Left kidney (tissue), 8 donors: ENCODE data around the gene RPGR. TPM values are rescaled to one million over a fixed set of nuclear protein-coding genes. Genes with fewer than 3 reads are reported as not detected.

Source experiments
- DNase-seq: peaks from one replicate; pipeline ENCODE4 v3.0.0-alpha.2; 2013
- long read RNA-seq, 8 donors: transcript quantifications; one replicate each; lab custom pipeline, GENCODE V29; 2026
- polyA plus RNA-seq: library from polyadenylated mRNA; unstranded; fragments of 120-200 nt; gene quantifications from one replicate; pipeline ENCODE4 v1.2.1, GENCODE V29; 2013; ENCODE audit not compliant: insufficient read length

RPGR gene, protein sequence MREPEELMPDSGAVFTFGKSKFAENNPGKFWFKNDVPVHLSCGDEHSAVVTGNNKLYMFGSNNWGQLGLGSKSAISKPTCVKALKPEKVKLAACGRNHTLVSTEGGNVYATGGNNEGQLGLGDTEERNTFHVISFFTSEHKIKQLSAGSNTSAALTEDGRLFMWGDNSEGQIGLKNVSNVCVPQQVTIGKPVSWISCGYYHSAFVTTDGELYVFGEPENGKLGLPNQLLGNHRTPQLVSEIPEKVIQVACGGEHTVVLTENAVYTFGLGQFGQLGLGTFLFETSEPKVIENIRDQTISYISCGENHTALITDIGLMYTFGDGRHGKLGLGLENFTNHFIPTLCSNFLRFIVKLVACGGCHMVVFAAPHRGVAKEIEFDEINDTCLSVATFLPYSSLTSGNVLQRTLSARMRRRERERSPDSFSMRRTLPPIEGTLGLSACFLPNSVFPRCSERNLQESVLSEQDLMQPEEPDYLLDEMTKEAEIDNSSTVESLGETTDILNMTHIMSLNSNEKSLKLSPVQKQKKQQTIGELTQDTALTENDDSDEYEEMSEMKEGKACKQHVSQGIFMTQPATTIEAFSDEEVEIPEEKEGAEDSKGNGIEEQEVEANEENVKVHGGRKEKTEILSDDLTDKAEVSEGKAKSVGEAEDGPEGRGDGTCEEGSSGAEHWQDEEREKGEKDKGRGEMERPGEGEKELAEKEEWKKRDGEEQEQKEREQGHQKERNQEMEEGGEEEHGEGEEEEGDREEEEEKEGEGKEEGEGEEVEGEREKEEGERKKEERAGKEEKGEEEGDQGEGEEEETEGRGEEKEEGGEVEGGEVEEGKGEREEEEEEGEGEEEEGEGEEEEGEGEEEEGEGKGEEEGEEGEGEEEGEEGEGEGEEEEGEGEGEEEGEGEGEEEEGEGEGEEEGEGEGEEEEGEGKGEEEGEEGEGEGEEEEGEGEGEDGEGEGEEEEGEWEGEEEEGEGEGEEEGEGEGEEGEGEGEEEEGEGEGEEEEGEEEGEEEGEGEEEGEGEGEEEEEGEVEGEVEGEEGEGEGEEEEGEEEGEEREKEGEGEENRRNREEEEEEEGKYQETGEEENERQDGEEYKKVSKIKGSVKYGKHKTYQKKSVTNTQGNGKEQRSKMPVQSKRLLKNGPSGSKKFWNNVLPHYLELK
- polyA plus RNA-seq, result 27.2 TPM
- long read RNA-seq, donor 1, result 0 reads
- long read RNA-seq, donor 2, result 0 reads
- long read RNA-seq, donor 3, partial matches to known transcripts, result 0 of 2 reads
- long read RNA-seq, donor 3, other reads (novel, unspliced or antisense), result 0 of 2 reads
- long read RNA-seq, donor 4, result 0 reads
- long read RNA-seq, donor 5, partial matches to known transcripts, result 0 of 3 reads
- long read RNA-seq, donor 5, other reads (novel, unspliced or antisense), result 0 of 3 reads
- long read RNA-seq, donor 6, partial matches to known transcripts, result 0 of 1 reads
- long read RNA-seq, donor 6, other reads (novel, unspliced or antisense), result 0 of 1 reads
- long read RNA-seq, donor 7, partial matches to known transcripts, result 0 of 5 reads
- long read RNA-seq, donor 7, other reads (novel, unspliced or antisense), result 0 of 5 reads
- long read RNA-seq, donor 8, result 0 reads

DNA sequence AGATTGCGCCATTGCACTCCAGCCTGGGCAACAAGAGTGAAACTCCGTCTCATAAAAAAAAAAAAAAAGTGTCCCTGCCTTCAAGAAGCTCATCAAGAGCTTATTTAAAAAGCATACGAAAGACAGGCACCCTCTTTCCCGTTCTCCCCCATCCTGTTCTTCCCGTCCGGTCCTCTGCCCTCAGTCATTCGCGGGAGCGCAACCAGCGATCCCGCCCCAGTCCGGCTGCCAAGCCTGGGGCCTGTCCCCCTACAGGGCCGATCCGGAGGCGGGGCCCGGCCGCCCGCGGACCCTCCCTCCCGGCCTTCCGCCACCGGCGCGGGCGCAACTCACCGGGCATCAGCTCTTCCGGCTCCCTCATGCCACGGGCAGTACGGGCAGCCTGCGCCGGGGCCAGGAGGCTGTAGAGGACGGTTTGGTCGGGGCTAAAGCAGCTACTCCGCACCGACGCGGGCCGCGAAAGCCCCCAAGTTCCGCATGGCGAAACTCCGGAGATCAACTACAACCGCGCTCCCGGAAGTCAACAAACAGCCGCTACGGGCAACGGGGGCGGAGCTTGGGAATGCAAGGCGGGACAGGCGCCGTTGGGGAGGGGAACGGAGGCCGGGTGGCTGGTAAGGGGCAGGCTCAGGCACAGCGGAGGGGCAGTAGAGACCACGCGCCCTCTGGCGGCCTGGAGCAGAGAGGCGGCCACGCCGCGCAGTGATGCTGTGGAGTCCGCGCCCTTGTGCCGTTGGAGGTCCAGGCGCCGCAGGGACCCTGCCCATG, at the start of gene RPGR:
TSS of gene RPGR (minus strand) at position 503 of the 768 bp plus-strand sequence. CDS start at position 361, 142 bp downstream.
- DNase-seq, result peak; percentile 91

DNA sequence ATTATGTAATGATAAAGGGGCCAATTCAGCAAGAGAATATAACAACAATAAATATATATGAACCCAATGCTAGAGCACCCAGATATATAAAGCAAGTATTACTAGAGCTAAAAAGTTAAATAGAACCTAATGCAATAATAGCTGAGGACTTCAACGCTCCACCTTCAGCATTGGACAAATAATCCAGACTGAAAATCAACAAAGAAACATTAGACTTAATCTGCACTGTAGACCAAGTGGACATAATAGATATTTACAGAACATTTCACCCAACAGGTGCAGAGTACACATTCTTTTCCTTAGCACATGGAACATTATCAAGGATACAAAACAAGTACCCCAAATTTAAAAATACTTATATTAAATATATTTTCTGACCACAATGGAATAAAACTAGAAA, 49.4 kb upstream of the RPGR start:
- no peak for DNase-seq

- peak; percentile 6 for DNase-seq
Measured at GRCh38 chrX:38375891-38376290, 48.6 kb upstream of the RPGR start.

DNA sequence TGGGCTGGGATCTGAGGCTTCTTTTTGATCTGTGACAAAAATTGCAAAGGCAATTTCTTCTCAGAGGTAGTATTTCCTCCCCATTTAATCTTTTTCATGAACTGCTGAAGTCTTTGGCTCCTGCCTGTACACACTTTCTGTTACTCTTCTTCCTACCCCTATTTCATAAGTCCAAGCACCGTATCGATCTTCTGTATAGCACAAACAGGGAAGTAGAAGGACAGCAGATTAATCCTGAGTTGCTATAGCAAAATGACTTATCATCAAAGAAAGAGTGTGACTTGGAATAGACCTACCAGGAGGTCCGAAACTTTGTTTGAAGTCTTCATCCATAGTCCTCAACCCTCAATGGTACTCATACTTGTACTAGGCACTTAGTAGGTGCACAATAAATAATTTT, 47.1 kb upstream of the RPGR start:
- DNase-seq, result no peak

DNA sequence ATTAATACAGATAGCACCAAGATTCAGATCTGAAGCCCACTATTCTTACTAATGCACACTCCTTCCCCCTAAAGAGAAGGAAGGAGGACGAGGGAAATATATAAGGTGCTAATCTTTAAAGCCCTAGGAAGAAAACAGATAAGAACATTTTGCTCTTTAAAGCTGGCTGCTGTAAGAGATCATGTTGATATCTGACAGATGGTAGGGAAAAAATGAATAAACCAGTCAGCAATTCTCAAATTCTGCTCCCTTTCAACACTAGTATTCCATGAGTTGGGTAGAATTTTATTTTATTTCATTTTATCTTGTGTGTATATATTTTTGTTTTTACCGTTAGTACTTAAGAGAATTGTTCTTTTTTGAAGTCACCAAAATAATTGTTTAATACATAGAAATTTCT, 44.3 kb upstream of the RPGR start:
- DNase-seq, result no peak

DNA sequence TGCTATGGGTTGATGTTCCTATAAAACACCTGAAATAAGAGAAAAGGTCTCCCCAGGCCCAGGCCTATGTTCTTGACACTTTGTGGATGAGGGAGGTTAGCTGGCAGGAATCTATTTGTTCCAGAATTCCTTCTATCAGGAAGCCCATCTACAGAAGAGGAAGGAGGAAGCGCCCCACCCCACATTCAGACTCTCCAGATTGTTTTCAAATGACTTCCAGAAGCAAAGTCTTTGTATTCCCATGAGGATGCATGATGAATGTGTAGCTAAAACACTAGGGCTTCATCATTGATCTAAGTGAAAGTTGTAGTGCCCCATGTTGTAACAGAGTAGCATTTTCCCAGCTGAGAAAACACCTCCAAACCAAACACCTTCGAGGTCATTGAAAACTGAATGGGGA, 41.5 kb upstream of the RPGR start:
- no peak for DNase-seq

DNA sequence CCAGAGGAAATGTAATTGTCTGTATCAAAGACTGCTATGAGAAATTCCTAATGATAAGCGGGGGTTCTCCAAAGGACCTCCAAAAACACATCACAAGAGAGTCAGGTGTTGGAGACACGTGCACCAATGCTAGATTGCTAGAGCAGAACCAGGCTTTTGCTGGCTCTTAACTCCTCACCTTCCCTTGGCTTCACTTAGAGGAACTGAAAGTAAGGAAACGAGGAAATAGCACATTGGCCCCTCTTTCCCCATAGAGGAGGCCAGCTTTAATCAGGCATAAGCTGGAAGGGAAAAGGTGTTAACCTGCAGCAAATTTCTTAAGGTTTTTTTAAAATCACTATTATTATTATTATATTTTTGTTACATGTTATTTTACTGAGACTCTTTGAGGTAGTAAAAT, 38.6 kb upstream of the RPGR start:
- DNase-seq, result no peak

- no peak for DNase-seq
Measured at GRCh38 chrX:38363046-38363445, 35.7 kb upstream of the RPGR start.

GRCh38 chrX:38357747-38358673, 30.7 kb upstream of the RPGR start:
- no peak for DNase-seq

DNA sequence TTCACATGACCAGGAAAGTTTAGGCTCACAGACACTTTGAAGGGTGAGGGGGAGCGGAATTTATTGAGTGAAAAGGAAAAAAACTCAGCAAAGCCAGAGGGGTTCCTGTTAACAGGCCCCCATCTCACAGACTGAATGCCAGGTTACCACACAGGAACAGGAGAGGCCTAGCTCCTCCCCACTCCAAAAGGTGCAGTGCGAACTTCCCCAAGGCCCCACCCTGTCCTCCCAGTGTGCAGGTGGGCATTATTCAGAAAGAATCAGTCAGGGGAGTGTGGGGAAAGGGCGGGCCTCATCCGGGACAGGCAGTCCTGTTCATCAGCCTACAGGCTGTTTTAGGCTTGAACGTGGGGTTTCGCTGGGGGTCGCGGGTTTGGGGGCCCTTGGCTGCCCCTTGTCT, 29.1 kb upstream of the RPGR start:
- DNase-seq, result no peak

- no peak for DNase-seq
Measured at GRCh38 chrX:38352362-38352761, 25.1 kb upstream of the RPGR start, which contains the start of gene OTC. OTC (plus strand) TSS chrX:38352604; CDS start chrX:38352697, 93 bp downstream.

- no peak for DNase-seq
Measured at GRCh38 chrX:38351346-38351745, 24.0 kb upstream of the RPGR start.

- no peak for DNase-seq
Measured at GRCh38 chrX:38347136-38347535, 19.8 kb upstream of the RPGR start.

DNA sequence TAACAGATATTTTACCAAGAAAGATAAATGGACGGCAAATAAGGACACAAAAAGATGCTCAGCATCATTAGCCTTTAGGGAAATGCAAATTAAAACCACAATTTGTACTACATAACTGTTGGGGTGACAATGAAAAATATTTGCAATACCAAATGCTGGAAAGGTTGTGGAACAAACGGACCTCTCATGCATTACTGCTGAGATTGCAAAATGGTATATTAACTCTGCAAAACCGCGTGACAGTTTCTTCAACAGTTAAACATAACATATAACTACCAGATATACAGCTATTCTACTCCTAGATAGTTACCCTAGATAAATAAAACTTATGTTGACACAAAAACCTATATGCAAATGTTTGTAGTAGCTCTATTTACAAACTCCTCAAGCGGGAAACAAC, 18.8 kb upstream of the RPGR start:
- DNase-seq, result no peak

DNA sequence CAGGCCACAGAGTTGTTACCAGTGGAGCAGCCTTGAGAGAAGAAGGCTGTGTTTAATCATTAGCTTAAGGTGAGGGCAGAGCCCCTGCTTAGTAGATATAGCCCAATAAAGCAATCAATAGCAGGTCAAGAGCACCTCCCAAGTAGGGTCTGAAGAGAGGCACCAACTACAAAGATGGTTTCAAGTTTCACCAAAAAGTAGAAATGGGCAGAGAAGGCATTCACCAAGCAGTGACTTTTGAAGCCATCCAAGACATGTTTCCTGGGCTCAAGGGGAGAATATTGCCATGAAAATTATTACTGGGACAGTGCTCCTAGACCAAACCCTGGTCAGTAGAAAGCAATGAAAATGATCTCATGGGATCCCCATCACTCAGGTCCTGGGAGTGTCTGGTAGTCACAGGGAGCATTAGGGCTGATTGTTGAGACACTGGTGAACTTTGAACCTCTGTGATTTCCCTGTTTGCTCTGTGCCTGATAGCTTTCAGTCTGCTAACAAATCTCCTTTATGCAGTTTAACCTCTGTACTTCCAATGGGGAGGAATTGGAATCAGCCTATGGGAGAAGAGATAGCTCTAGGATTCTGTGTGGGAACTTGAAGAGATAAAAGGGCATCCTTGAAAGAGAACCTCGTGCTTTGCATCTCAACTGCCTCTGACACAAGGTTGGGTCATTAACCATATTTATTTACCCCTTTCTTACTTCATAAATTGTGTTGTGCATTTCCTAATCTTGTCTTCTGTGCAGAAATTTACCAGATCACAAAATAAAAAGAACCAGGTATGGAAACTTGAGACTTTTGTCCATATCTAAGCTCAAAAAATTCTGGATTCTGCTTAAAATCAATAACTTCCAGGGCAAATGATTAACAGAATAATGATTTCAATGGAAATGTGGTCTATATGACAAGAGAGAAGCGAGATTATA, 15.8 kb upstream of the RPGR start:
- DNase-seq, result no peak

DNA sequence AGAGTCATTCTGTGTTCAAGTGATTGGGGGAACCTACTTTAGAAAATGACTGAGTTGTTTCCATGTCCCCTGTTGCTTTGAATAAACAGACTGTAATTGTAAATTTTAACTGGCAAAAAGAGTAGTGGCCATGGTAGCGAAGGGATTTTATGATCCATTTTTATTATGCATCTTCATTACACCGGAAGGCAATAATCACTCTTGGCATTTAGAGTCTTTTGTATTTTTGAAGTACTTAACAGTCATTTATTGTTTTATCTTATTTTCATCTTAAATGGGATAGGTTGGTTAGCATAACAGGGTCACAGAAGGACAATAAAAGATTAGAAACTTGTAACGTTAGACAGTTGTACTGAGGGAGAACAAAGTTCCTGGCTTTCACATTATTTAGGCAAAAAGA, 14.1 kb upstream of the RPGR start:
- no peak for DNase-seq

GRCh38 chrX:38336538-38337240, 9.4 kb upstream of the RPGR start:
- DNase-seq, result no peak

DNA sequence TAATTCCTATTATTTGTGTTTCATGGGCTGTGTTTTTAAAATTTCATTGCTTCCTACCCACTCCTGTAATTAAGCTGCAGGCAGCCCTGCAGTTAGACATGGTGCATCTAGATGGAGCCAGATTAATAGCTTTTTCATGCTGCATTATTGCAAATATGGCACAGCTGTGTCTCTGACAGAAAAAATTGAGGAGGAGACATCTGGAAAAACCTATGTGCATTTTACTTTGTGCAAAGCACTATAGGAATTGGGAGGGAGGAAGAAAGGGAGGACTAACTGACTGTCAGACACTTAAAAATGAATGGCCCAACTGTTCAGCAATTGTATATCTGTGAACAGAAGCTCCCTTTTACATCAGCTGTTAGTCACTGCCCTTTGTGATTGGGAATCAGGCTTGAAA, 8.1 kb upstream of the RPGR start:
- no peak for DNase-seq
